Measurements from ENCODE around the gene GARIN3. TPM values are rescaled to one million over a fixed set of nuclear protein-coding genes. Genes with fewer than 3 reads are reported as not detected.

GARIN3 gene
- total and polyA plus RNA-seq, 2 experiments from 2014 or later, result not detected

GRCh38 chr5:157115502-157115901 lies 50.6 kb downstream of the GARIN3 start:
- Histone ChIP-seq H3K4me3 (no peak overlapping the region), H3K4me1 (ENCODE audit: low read depth) (peaks cover 4% of the 10 kb centered on the region), H3K27ac (no peak overlapping the region), H3K27me3 (no peaks in the 10 kb centered on the region), H3K9me3 (ENCODE audit: low read depth) (no peaks in the 10 kb centered on the region), H3K36me3 (no peaks in the 10 kb centered on the region)
- no peak for DNase-seq (ENCODE audit: low read depth in 1 of 2, low spot score in 1 of 2)
- TF ChIP-seq, protein P1, sequence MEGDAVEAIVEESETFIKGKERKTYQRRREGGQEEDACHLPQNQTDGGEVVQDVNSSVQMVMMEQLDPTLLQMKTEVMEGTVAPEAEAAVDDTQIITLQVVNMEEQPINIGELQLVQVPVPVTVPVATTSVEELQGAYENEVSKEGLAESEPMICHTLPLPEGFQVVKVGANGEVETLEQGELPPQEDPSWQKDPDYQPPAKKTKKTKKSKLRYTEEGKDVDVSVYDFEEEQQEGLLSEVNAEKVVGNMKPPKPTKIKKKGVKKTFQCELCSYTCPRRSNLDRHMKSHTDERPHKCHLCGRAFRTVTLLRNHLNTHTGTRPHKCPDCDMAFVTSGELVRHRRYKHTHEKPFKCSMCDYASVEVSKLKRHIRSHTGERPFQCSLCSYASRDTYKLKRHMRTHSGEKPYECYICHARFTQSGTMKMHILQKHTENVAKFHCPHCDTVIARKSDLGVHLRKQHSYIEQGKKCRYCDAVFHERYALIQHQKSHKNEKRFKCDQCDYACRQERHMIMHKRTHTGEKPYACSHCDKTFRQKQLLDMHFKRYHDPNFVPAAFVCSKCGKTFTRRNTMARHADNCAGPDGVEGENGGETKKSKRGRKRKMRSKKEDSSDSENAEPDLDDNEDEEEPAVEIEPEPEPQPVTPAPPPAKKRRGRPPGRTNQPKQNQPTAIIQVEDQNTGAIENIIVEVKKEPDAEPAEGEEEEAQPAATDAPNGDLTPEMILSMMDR (IDR thresholded peaks at IDR 0.05; ENCODE audit: low read depth, low read length), result no peak

DNA sequence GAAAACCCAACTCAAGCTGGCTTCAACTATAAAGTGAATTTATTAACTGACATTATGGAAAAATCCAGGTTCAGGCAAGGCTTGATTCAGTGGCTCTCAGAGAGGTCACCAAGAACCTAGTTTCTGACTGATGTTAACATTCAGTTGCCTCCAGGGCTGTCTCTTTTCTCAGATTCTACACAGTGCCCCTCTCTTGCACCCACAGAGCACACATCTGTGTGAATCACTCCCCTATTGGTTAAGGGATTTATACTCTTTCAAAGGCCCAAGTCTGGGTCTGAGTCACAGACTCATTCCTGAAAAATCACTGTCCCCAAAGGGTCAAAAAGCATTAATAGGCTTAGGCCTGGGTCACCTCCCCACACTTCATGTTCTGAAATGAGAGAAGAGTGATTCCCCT lies 51.1 kb downstream of the GARIN3 start:
- Histone ChIP-seq H3K4me1 (ENCODE audit: low read depth) (peaks cover 4% of the 10 kb centered on the region), H3K9me3 (ENCODE audit: low read depth) (no peaks in the 10 kb centered on the region), H3K4me3 (no peak overlapping the region), H3K27ac (no peak overlapping the region), H3K27me3 (no peaks in the 10 kb centered on the region), H3K36me3 (no peaks in the 10 kb centered on the region)
- TF ChIP-seq, protein P1 (IDR thresholded peaks at IDR 0.05; ENCODE audit: low read depth, low read length), result no peak
- DNase-seq (ENCODE audit: low read depth in 1 of 2, low spot score in 1 of 2), result no peak

- Histone ChIP-seq H3K36me3 (no peaks in the 10 kb centered on the region), H3K4me1 (ENCODE audit: low read depth) (peaks cover 4% of the 10 kb centered on the region), H3K27me3 (no peaks in the 10 kb centered on the region), H3K27ac (no peak overlapping the region), H3K4me3 (no peak overlapping the region), H3K9me3 (ENCODE audit: low read depth) (no peaks in the 10 kb centered on the region)
- TF ChIP-seq, protein P1 (IDR thresholded peaks at IDR 0.05; ENCODE audit: low read depth, low read length), result no peak
- DNase-seq (ENCODE audit: low read depth in 1 of 2, low spot score in 1 of 2), result peak in 1 of 2 donors; percentile 43
These were observed 53.1 kb downstream of the GARIN3 start for GRCh38 chr5:157113002-157113401.

Other genes starting within 250 kb of the GARIN3 start
- gene TIMD4, start 203.0 kb downstream of the GARIN3 start, total RNA-seq, result 0.18 TPM in 1 of 2 replicates, not detected in the other
- not detected in 2 replicates for gene TIMD4, start 203.0 kb downstream of the GARIN3 start, polyA plus RNA-seq
- not detected in 2 replicates for gene HAVCR1, start 107.1 kb downstream of the GARIN3 start, total RNA-seq
- gene HAVCR1, start 107.1 kb downstream of the GARIN3 start, polyA plus RNA-seq, result not detected in 2 replicates
- 0.04 and 1.3 TPM in 2 replicates for gene HAVCR2, start 57.2 kb downstream of the GARIN3 start, total RNA-seq
- gene HAVCR2, start 57.2 kb downstream of the GARIN3 start, polyA plus RNA-seq, result 0.21 TPM in 1 of 2 replicates, not detected in the other
- 8.2 and 9.7 TPM in 2 replicates for gene MED7, start 23.4 kb downstream of the GARIN3 start, total RNA-seq
- 16.2 and 17.0 TPM in 2 replicates for gene MED7, start 23.4 kb downstream of the GARIN3 start, polyA plus RNA-seq
- 0.07 TPM in 1 of 2 replicates, not detected in the other for gene ITK, start 14.6 kb upstream of the GARIN3 start, total RNA-seq
- not detected in 2 replicates for gene ITK, start 14.6 kb upstream of the GARIN3 start, polyA plus RNA-seq
- 228 and 299 TPM in 2 replicates for gene CYFIP2, start 99.9 kb upstream of the GARIN3 start, total RNA-seq
- 126 and 171 TPM in 2 replicates for gene CYFIP2, start 99.9 kb upstream of the GARIN3 start, polyA plus RNA-seq